Trophoblast cell (in vitro differentiated cells and primary cell): ENCODE data around the gene CBFA2T3.

Source experiments
- DNase-seq, 2 donors: peaks; one replicate each; pipeline ENCODE4 v3.0.0-alpha.2; 2016
- H2AFZ ChIP-seq: 2 replicates; pipeline ENCODE4 v1.6.1; 2013; ENCODE audit warnings: low read length, moderate library complexity, mild to moderate bottlenecking; ENCODE audit not compliant: insufficient read depth, poor library complexity
- H2AK5ac ChIP-seq: 2 replicates; pipeline ENCODE4 v1.6.1; 2013; ENCODE audit warnings: mild to moderate bottlenecking, low read length
- H2BK120ac ChIP-seq: 2 replicates; pipeline ENCODE4 v1.6.1; 2013; ENCODE audit warnings: low read length, mild to moderate bottlenecking, moderate library complexity; ENCODE audit not compliant: insufficient read depth, poor library complexity
- H2BK12ac ChIP-seq: 2 replicates; pipeline ENCODE4 v1.6.1; 2013; ENCODE audit warnings: mild to moderate bottlenecking, low read length, moderate library complexity
- H2BK5ac ChIP-seq: 2 replicates; pipeline ENCODE4 v1.6.1; 2013; ENCODE audit warnings: low read length, low read depth, moderate library complexity, mild to moderate bottlenecking; ENCODE audit not compliant: poor library complexity
- H3K14ac ChIP-seq: 2 replicates; pipeline ENCODE4 v1.6.1; 2013; ENCODE audit warnings: mild to moderate bottlenecking, low read length
- H3K18ac ChIP-seq: 2 replicates; pipeline ENCODE4 v1.6.1; 2013; ENCODE audit warnings: mild to moderate bottlenecking, low read length
- H3K23ac ChIP-seq: 2 replicates; pipeline ENCODE4 v1.6.1; 2013; ENCODE audit warnings: low read length
- H3K27ac ChIP-seq: 2 replicates; pipeline ENCODE4 v1.5.1; 2013; ENCODE audit warnings: low read depth, mild to moderate bottlenecking, inconsistent platforms, low read length, moderate library complexity
- H3K27me3 ChIP-seq: 2 replicates; pipeline ENCODE4 v1.6.1; 2013; ENCODE audit warnings: inconsistent platforms, mild to moderate bottlenecking, low read length, moderate library complexity; ENCODE audit not compliant: insufficient read depth
- H3K36me3 ChIP-seq, 2 experiments: 1 replicate in 1 of 2; 2 replicates in 1 of 2; pipeline ENCODE4 v1.6.1; 2013; ENCODE audit warnings: low read length in 2 of 2, mild to moderate bottlenecking in 2 of 2, moderate library complexity in 1 of 2; ENCODE audit not compliant: insufficient read depth in 2 of 2, control insufficient read depth in 1 of 2
- H3K4ac ChIP-seq: 2 replicates; pipeline ENCODE4 v1.6.1; 2013; ENCODE audit warnings: low read depth, mild to moderate bottlenecking, low read length, moderate library complexity
- H3K4me1 ChIP-seq, 2 experiments: 1 replicate in 1 of 2; 2 replicates in 1 of 2; pipeline ENCODE4 v1.6.1; 2013; ENCODE audit warnings: low read length in 2 of 2, mild to moderate bottlenecking in 2 of 2, moderate library complexity in 1 of 2; ENCODE audit not compliant: insufficient read depth in 2 of 2, control insufficient read depth in 1 of 2
- H3K4me2 ChIP-seq: 2 replicates; pipeline ENCODE4 v1.6.1; 2013; ENCODE audit warnings: inconsistent platforms, mild to moderate bottlenecking, low read length, moderate library complexity
- H3K4me3 ChIP-seq: 2 replicates; pipeline ENCODE4 v1.5.1; 2013; ENCODE audit warnings: mild to moderate bottlenecking, low read depth, low read length, inconsistent platforms
- H3K79me1 ChIP-seq: one replicate; pipeline ENCODE4 v1.6.1; 2013; ENCODE audit warnings: low read length
- H3K79me2 ChIP-seq: 2 replicates; pipeline ENCODE4 v1.6.1; 2013; ENCODE audit warnings: low read length, mild to moderate bottlenecking; ENCODE audit not compliant: control insufficient read depth, insufficient read depth, poor library complexity
- H3K9ac ChIP-seq: 2 replicates; pipeline ENCODE4 v1.6.1; 2013; ENCODE audit warnings: mild to moderate bottlenecking, low read length
- H3K9me3 ChIP-seq: 2 replicates; pipeline ENCODE4 v1.6.1; 2013; ENCODE audit warnings: low read depth, mild to moderate bottlenecking, control low read depth, inconsistent platforms, low read length; ENCODE audit not compliant: insufficient read depth
- H4K12ac ChIP-seq: 2 replicates; pipeline ENCODE4 v1.6.1; 2013; ENCODE audit warnings: low read depth, mild to moderate bottlenecking, low read length, moderate library complexity
- H4K8ac ChIP-seq: 2 replicates; pipeline ENCODE4 v1.6.1; 2013; ENCODE audit warnings: low read depth, mild to moderate bottlenecking, low read length, moderate library complexity
- H4K91ac ChIP-seq: one replicate; pipeline ENCODE4 v1.6.1; 2013; ENCODE audit warnings: low read depth, mild to moderate bottlenecking, low read length, moderate library complexity
- WGBS: extraction: QIAGEN DNeasy Blood & Tissue Kit; methylation state at CpG from one replicate; pipeline ENCODE4 v1.1.7; 2013; ENCODE audit warnings: missing lambda C conversion rate; ENCODE audit not compliant: insufficient read length, insufficient coverage; ENCODE audit errors: extremely low coverage; 5-methylcytosine and 5-hydroxymethylcytosine counted together

CBFA2T3 gene

GRCh38 chr16:88866151-88866920 lies 110.7 kb downstream of the CBFA2T3 start, which contains the start of gene PABPN1L:
TSS of gene PABPN1L (minus strand) at chr16:88866660. CDS start at chr16:88866606, 54 bp downstream.
- no peak within 1 kb of the TSS for H4K8ac ChIP-seq
- no peak within 1 kb of the TSS for H2BK120ac ChIP-seq
- H3K14ac ChIP-seq: no peak within 1 kb of the TSS
- H3K36me3 ChIP-seq: peaks cover 10 to 11% of the 10 kb centered on the region in 2 experiments
- no peaks in the 10 kb centered on the region for H3K4me1 ChIP-seq
- H2AK5ac ChIP-seq: no peak within 1 kb of the TSS
- no peak within 1 kb of the TSS for H3K9ac ChIP-seq
- no peak within 1 kb of the TSS for H2BK5ac ChIP-seq
- H3K79me2 ChIP-seq: no peaks in the 10 kb centered on the region
- no peaks in the 10 kb centered on the region for H3K27me3 ChIP-seq
- no peak within 1 kb of the TSS for H3K4me2 ChIP-seq
- H3K27ac ChIP-seq: no peak within 1 kb of the TSS
- no peaks in the 10 kb centered on the region for H3K79me1 ChIP-seq
- no peak within 1 kb of the TSS for H2AFZ ChIP-seq
- no peak within 1 kb of the TSS for H3K23ac ChIP-seq
- H4K12ac ChIP-seq: no peak within 1 kb of the TSS
- H3K4ac ChIP-seq: no peak within 1 kb of the TSS
- H3K9me3 ChIP-seq: peaks cover 2% of the 10 kb centered on the region
- no peak within 1 kb of the TSS for H3K18ac ChIP-seq
- no peak within 1 kb of the TSS for H2BK12ac ChIP-seq
- no CpG with 5 or more reads among the region's 20 CpGs for WGBS
- no peak for DNase-seq
- H4K91ac ChIP-seq: no peak within 1 kb of the TSS
- no peak within 1 kb of the TSS for H3K4me3 ChIP-seq

- H3K23ac ChIP-seq: no peak overlapping the region
Observed at GRCh38 chr16:88865742-88866141, 111.3 kb downstream of the CBFA2T3 start.

GRCh38 chr16:88865310-88865709 lies 111.7 kb downstream of the CBFA2T3 start:
- Histone ChIP-seq H3K9ac (no peak overlapping the region), H2BK5ac (no peak overlapping the region), H2AK5ac (no peak overlapping the region), H3K4me3 (no peak overlapping the region), H3K79me1 (no peaks in the 10 kb centered on the region), H3K4me2 (no peak overlapping the region), H2AFZ (no peak overlapping the region), H3K4ac (no peak overlapping the region), H3K14ac (no peak overlapping the region), H3K36me3 (peaks cover 20 to 21% of the 10 kb centered on the region in 2 experiments), H4K12ac (no peak overlapping the region), H3K18ac (no peak overlapping the region), H4K8ac (no peak overlapping the region), H3K23ac (no peak overlapping the region), H3K79me2 (no peaks in the 10 kb centered on the region), H2BK120ac (no peak overlapping the region), H3K4me1 (no peaks in the 10 kb centered on the region), H3K27me3 (no peaks in the 10 kb centered on the region), H2BK12ac (no peak overlapping the region), H4K91ac (no peak overlapping the region), H3K9me3 (peaks cover 2% of the 10 kb centered on the region), H3K27ac (no peak overlapping the region)
- no CpG with 5 or more reads among the region's 14 CpGs for WGBS
- DNase-seq: no peak

More at GRCh38 chr16:88865742-88866141, 111.3 kb downstream of the CBFA2T3 start:
- peaks cover 16 to 17% of the 10 kb centered on the region in 2 experiments for H3K36me3 ChIP-seq
- no peak overlapping the region for H3K27ac ChIP-seq
- no peak overlapping the region for H4K91ac ChIP-seq
- H2AFZ ChIP-seq: no peak overlapping the region
- no peak overlapping the region for H3K18ac ChIP-seq
- H3K4me2 ChIP-seq: no peak overlapping the region
- no peak overlapping the region for H4K8ac ChIP-seq
- H4K12ac ChIP-seq: no peak overlapping the region
- H2AK5ac ChIP-seq: no peak overlapping the region
- DNase-seq: no peak
- H3K79me2 ChIP-seq: no peaks in the 10 kb centered on the region
- peaks cover 2% of the 10 kb centered on the region for H3K9me3 ChIP-seq
- no peak overlapping the region for H2BK12ac ChIP-seq
- no CpG with 5 or more reads among the region's 15 CpGs for WGBS
- no peak overlapping the region for H2BK5ac ChIP-seq
- H3K14ac ChIP-seq: no peak overlapping the region
- no peak overlapping the region for H3K9ac ChIP-seq
- H3K4me3 ChIP-seq: no peak overlapping the region
- H3K4me1 ChIP-seq: no peaks in the 10 kb centered on the region
- no peaks in the 10 kb centered on the region for H3K27me3 ChIP-seq
- H3K4ac ChIP-seq: no peak overlapping the region
- H3K79me1 ChIP-seq: no peaks in the 10 kb centered on the region
- no peak overlapping the region for H2BK120ac ChIP-seq

- peaks cover 26 to 29% of the 10 kb centered on the region in 2 experiments for H3K36me3 ChIP-seq
- no peak overlapping the region for H4K12ac ChIP-seq
- H3K23ac ChIP-seq: no peak overlapping the region
- H2BK12ac ChIP-seq: no peak overlapping the region
- no peak overlapping the region for H4K91ac ChIP-seq
- no peaks in the 10 kb centered on the region for H3K27me3 ChIP-seq
- no peak overlapping the region for H3K4me3 ChIP-seq
- no peak overlapping the region for H3K27ac ChIP-seq
- no peak for DNase-seq
- no peak overlapping the region for H3K18ac ChIP-seq
- H4K8ac ChIP-seq: no peak overlapping the region
- peaks cover 2% of the 10 kb centered on the region for H3K9me3 ChIP-seq
- no peak overlapping the region for H3K4ac ChIP-seq
- H2AK5ac ChIP-seq: no peak overlapping the region
- no peak overlapping the region for H3K14ac ChIP-seq
- H3K9ac ChIP-seq: no peak overlapping the region
- H3K79me2 ChIP-seq: no peaks in the 10 kb centered on the region
- no peak overlapping the region for H2AFZ ChIP-seq
- H3K4me1 ChIP-seq: no peaks in the 10 kb centered on the region
- H2BK5ac ChIP-seq: no peak overlapping the region
- H3K4me2 ChIP-seq: no peak overlapping the region
- H3K79me1 ChIP-seq: no peaks in the 10 kb centered on the region
- no CpG with 5 or more reads among the region's 18 CpGs for WGBS
- H2BK120ac ChIP-seq: no peak overlapping the region
Observed at GRCh38 chr16:88864521-88864920, 112.5 kb downstream of the CBFA2T3 start.
